PFSK-1 (cell line): ENCODE measurements around the gene UGT2A2.

Experiments
- FOXP2 ChIP-seq: optimal IDR thresholded peaks from 2 replicates; pipeline ENCODE3; 2011; ENCODE audit warnings: borderline replicate concordance, control low read depth, inconsistent platforms; ENCODE audit not compliant: insufficient read depth; ENCODE audit errors: extremely low read length, extremely low read depth
- POLR2AphosphoS5 ChIP-seq: IDR thresholded peaks from 2 replicates; pipeline ENCODE4 v1.6.1; 2012; ENCODE audit warnings: low read depth, mild to moderate bottlenecking, control low read depth, low read length, moderate library complexity
- SIN3A ChIP-seq: IDR thresholded peaks from 2 replicates; pipeline ENCODE4 v1.6.1; 2012; ENCODE audit warnings: mild to moderate bottlenecking, low read length, moderate library complexity, borderline replicate concordance; ENCODE audit not compliant: insufficient read depth
- TAF1 ChIP-seq: IDR thresholded peaks from 2 replicates; pipeline ENCODE4 v1.6.1; 2012; ENCODE audit warnings: low read length, control low read depth, borderline replicate concordance; ENCODE audit not compliant: insufficient read depth
- TF ChIP-seq, protein P1 (sequence below), 2 experiments: IDR thresholded peaks; 2 replicates each; pipeline versions ENCODE4 v1.6.1 to v1.8.0; 2011 to 2012; ENCODE audit warnings: low read depth in 2 of 2, low read length in 2 of 2, control low read depth in 1 of 2, inconsistent platforms in 1 of 2, mild to moderate bottlenecking in 1 of 2, moderate library complexity in 1 of 2; ENCODE audit not compliant: insufficient read depth in 1 of 2

UGT2A2 gene

DNA sequence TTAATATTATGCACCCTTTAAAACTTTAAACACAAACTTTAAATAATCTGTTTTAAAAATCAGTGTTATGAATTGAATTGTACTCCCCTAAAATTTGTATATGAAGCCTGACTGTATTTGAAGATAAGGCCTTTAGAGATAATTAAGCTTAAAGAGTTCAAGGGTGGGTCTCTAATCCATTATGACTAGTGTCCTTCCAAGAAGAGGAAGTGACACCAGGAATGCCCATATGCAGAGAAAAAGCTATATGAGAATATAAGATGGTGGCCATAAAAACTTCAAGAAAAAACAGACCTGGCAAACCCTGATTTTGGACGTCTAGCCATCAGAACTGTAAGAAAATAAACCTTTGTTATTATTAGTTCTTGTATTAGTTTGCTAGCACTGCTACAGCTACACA lies 29.0 kb downstream of the UGT2A2 start:
- TF ChIP-seq SIN3A (no peak), FOXP2 (no peak), POLR2AphosphoS5 (no peak)

DNA sequence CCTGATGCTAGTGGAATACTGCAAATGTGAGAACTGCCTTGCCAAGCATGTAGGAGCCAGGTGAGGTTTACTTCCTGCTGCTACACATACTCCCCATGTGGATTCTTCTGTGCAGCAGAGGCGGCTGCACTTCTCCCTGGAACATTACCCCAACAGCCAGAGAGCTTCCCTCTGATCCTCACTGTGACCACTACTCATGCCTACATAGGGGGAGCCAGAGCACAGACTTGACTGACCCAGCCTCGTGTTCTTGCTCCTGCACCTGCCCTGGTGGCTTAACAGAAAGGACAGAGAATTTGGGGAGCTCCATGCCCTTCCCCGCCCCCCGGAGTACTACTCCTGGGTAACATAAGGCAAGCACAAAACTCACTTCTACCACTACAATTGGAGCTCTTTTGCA lies 38.4 kb downstream of the UGT2A2 start:
- TF ChIP-seq, protein P1, sequence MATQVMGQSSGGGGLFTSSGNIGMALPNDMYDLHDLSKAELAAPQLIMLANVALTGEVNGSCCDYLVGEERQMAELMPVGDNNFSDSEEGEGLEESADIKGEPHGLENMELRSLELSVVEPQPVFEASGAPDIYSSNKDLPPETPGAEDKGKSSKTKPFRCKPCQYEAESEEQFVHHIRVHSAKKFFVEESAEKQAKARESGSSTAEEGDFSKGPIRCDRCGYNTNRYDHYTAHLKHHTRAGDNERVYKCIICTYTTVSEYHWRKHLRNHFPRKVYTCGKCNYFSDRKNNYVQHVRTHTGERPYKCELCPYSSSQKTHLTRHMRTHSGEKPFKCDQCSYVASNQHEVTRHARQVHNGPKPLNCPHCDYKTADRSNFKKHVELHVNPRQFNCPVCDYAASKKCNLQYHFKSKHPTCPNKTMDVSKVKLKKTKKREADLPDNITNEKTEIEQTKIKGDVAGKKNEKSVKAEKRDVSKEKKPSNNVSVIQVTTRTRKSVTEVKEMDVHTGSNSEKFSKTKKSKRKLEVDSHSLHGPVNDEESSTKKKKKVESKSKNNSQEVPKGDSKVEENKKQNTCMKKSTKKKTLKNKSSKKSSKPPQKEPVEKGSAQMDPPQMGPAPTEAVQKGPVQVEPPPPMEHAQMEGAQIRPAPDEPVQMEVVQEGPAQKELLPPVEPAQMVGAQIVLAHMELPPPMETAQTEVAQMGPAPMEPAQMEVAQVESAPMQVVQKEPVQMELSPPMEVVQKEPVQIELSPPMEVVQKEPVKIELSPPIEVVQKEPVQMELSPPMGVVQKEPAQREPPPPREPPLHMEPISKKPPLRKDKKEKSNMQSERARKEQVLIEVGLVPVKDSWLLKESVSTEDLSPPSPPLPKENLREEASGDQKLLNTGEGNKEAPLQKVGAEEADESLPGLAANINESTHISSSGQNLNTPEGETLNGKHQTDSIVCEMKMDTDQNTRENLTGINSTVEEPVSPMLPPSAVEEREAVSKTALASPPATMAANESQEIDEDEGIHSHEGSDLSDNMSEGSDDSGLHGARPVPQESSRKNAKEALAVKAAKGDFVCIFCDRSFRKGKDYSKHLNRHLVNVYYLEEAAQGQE (IDR thresholded peaks at IDR 0.05; ENCODE audit: insufficient read depth in 1 of 2, low read depth in 2 of 2, low read length in 2 of 2): no peak
- TF ChIP-seq POLR2AphosphoS5: no peak
- no peak for TF ChIP-seq TAF1
- no peak for TF ChIP-seq FOXP2
- no peak for TF ChIP-seq SIN3A

DNA sequence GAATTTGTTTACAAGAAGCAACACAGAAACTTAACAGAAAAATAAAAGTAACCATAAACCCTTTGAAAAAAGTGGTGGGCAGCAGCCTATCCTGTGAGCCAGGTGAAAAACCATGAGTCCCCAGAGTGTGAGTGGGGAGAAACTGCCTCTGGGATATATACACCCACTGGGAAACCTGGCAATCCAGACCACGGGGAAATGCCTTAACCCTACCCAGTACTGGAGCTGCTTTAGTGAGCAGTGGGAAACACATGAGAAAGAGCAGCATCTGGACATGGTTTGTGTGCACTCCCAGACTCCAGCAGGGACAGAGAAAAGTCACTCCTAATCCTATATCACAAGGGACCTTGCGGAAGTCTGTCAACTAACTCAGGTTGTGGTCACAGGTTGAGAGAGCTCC lies 39.4 kb downstream of the UGT2A2 start:
- TF ChIP-seq, protein P1 (IDR thresholded peaks at IDR 0.05; ENCODE audit: insufficient read depth in 1 of 2, low read depth in 2 of 2, low read length in 2 of 2): no peak
- TF ChIP-seq FOXP2 (no peak), POLR2AphosphoS5 (no peak), SIN3A (no peak), TAF1 (no peak)

DNA sequence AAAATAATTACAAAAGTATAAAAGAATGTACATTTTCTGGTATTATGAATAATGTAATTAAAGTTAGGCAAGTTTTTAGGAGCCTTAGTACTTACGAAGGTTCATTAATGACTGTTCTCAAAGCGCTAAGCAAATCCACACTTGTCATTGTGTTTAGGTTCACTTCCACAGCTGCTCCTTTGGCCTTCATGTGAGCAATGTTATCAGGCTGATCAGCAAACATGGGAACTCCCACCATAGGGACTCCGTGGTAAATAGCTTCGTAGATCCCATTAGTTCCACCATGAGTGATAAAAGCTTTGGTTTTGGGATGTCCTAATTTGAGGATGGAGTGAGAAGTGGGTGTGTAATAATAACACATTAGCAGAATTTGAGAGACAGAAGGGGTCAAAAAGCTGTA lies 45.1 kb downstream of the UGT2A2 start:
- TF ChIP-seq POLR2AphosphoS5 (no peak), FOXP2 (no peak), TAF1 (no peak)
- TF ChIP-seq, protein P1 (IDR thresholded peaks at IDR 0.05; ENCODE audit: insufficient read depth in 1 of 2, low read depth in 2 of 2, low read length in 2 of 2): no peak

DNA sequence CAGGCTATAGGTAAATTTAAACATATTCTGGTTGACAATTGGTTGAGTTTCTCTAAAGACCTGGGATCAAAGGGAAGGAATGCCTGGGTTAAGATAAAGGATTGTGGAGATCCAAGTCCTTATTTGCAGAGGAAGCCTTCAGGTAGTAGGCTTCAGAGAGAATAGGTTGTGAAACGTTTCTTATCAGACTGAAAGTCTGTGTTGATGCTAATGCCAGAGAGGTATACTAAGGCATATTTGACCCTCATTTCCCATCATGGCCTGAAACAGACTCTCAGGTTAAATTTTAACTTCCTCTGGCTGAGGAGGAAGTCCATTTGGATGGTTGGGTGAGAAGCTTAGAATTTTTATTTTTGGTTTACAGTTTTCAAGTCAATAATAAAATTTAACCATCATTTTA lies 48.1 kb downstream of the UGT2A2 start:
- TF ChIP-seq, protein P1 (IDR thresholded peaks at IDR 0.05; ENCODE audit: insufficient read depth in 1 of 2, low read depth in 2 of 2, low read length in 2 of 2): no peak
- no peak for TF ChIP-seq FOXP2
- no peak for TF ChIP-seq SIN3A
- no peak for TF ChIP-seq POLR2AphosphoS5
- TF ChIP-seq TAF1: no peak
